Measurements from ENCODE around the gene KRTAP22-2.

The KRTAP22-2 gene

DNA sequence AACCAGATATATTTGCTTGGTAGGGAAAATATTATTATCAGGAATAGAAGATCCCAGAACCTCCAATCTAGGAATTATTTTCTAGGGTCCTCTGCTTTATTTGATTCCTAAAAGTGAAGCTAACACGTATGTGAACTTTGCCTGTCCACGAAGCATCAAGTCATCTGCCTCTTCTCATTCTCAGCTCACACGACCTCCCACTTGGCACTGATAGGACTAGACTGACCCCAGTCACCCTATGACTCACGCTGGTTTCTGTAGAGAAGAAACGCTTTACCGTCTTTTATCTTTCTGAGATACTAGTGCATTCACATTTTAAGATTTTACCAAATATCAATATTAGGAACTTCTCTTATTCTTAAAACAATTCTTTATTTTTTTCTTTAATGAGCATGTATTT, 27.1 kb downstream of the KRTAP22-2 start:
- no peak for DNase-seq (ENCODE audit: low read depth)

DNA sequence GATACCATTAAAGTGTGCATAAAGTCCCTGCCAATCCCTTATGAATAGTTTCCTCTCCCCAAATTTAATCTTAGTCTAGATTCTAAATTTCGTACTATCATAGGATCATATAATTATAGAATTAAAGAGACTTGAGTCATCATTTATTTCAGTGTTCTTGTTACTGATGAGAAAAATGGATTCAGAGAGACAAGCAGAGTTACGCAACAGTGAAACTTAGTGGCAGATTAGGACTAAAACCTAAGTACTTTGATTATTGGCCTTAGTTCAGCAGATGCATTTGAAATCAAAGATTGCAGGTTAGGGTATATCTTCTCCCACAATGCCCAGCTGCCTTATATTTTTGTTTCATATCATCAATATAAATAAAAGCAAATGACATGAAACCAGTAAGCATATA, 28.2 kb downstream of the KRTAP22-2 start:
- no peak for DNase-seq (ENCODE audit: low read depth)

DNA sequence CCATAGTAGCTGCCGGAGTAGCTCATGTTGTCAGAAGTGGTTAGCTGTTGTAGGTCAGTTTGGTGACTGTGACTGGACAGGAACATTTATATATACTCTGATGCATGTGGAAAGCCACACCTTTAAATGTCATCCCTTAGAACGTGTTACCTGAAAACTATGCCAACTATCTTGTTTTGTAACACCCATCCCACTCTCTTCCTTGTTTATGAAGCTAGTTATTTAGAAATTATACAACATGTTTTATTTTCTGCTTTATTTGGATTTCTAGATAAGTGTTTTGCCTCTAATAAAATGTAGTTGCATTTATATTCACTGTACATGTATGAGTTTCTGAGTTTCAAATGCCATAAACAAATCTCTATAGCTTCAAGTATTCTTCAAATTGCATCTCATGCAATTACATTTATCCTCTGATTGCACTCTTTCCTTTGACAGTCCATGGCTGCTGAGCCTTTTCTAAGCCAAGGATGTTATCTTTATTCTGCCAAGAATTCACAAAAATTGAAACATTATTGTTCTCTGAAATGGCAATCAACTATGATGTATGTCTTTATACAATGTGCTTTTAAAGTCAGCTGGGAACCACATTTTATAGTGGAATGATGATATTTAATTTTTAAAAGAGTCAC, 28.8 kb downstream of the KRTAP22-2 start, which contains the start of gene KRTAP19-7:
TSS of gene KRTAP19-7 (minus strand) at position 51 of the 632 bp plus-strand sequence. CDS start at position 26, 25 bp downstream.
- no peak for DNase-seq (ENCODE audit: low read depth)

DNA sequence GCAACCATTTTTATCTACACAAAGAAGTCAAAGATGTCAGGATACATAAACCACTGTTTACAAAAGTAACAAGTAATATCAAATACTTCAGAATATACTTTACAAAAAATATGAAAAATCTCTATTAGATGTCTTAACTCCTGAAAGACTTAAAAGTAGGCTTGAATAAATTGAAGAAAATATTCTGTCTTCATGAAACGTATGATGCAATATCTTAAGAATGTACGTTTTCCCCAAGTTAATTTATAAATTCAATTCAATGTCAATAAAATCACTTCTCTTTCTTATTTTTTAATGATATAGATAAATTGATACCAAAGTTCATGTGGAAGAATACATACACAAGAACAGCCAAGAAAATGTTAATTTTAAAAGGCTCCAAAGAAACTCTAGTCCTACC, 35.1 kb downstream of the KRTAP22-2 start:
- no peak for DNase-seq (ENCODE audit: low read depth)

DNA sequence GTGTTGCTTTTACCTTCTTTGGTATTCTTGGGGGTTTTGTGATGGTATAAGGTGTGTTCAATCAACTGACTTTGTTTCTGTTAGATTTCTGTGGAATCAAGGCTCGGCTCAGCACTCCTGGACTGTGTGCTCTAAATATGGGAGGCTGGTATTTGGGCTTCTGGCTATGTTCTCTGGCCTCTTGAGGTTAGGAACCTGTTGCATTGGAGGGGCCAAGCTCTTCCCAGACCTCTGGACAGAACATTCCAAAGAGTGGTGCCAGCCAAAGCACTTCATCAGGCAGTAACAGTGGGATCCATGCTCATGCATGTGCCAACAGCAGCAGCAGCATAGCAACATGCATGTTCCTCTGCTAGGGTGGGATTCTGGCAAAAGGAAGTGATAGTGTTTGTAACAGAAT, 37.4 kb downstream of the KRTAP22-2 start:
- no peak for DNase-seq (ENCODE audit: low read depth)

DNA sequence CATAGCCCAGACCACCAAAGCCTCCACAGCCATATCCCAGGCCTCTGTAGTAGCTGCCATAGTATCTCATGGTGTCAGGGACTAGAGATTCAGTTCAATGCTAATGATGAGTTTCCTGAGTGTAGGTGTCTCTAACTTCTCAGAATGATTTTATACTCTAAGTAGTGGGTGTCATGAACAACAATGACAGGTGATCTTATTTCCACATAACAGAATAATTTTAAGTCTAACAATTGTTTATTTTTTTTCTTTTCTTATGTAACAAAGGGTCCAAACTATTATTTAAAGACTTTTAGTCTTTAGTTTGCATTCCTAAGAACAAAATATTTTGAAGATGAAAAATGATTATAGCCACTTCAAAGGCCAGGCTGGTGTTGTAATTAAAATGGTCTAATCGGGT, 48.4 kb downstream of the KRTAP22-2 start, which contains the start of gene KRTAP19-6:
TSS of gene KRTAP19-6 (minus strand) at position 101 of the 400 bp plus-strand sequence. CDS start at position 70, 31 bp downstream.
- DNase-seq (ENCODE audit: low read depth), result no peak
